NCI-H2227 (cell line): ENCODE measurements around the gene ARHGEF28.

ENCODE experiments used
- DNase-seq: peaks from one replicate; lab custom pipeline; 2025; ENCODE audit not compliant: unreplicated experiment; lab: John Stamatoyannopoulos, UW

Gene ARHGEF28

DNA sequence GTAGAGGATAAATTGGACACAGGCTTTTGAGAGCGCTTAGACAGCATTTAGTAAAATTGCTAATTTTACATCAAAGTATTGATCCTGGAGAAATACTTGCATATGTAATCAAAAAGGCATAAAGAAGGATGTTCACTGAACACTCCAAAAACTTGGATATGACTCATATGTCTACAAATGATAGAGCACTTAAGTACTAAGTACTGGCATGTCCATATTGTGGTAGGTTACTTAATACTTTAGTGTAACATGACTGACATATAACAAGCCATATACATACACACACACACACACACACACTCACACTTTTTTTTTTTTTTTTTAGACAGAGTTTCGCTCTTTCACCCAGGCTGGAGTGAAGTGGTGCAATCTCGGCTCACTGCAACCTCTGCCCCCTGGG is 361.9 kb downstream of the ARHGEF28 start:
- DNase-seq, result no peak

DNA sequence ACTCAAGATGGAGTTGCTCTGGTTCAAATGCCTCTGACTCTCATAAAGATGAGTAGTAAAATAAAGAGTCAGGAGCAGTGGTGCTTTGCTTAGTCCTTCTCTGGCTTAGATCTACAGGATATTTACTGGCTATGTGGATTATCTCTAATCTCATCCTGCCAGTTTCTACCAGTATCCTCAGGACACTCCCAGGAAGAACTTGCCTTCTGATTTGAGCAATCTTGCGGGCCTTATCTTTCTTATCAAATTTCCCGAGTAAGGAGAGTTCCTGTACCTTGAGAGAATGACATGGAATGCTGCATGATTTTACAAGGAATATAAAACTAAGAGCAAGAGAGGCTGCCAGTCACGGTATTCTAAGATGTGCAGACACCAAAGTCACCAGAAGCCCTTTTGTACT is 364.0 kb downstream of the ARHGEF28 start:
- no peak for DNase-seq
